KOPT-K1 (cell line): ENCODE measurements around the gene THRSP.
"Not testable (repeated sequence)": the region's sequence is repeated elsewhere in the genome, so short reads cannot be mapped to it uniquely, and the experiment has no call there.

Experiments used
- H3K27ac ChIP-seq: fragments of 200-600 bp; sonication (generic); 2 replicates; pipeline ENCODE4 v1.5.1; 2016; ENCODE audit warnings: antibody characterized with exemption, mild to moderate bottlenecking, low read depth, low read length; ENCODE audit not compliant: poor library complexity, severe bottlenecking
- H3K36me3 ChIP-seq: fragments of 200-600 bp; sonication (generic); 2 replicates; pipeline ENCODE4 v1.5.1; 2017; ENCODE audit warnings: antibody characterized with exemption, mild to moderate bottlenecking, low read length, moderate library complexity; ENCODE audit not compliant: insufficient read depth
- H3K9me3 ChIP-seq: fragments of 200-600 bp; sonication (generic); 2 replicates; pipeline ENCODE4 v1.5.1; 2017; ENCODE audit warnings: antibody characterized with exemption, low read length, mild to moderate bottlenecking; ENCODE audit not compliant: insufficient read depth, poor library complexity, severe bottlenecking

The THRSP gene

GRCh38 chr11:78070621-78071020, 7.0 kb downstream of the THRSP start:
- no peak overlapping the region for H3K27ac ChIP-seq
- no peaks in the 10 kb centered on the region for H3K9me3 ChIP-seq

GRCh38 chr11:78071717-78072116, 8.1 kb downstream of the THRSP start:
- no peak overlapping the region for H3K27ac ChIP-seq
- H3K9me3 ChIP-seq: no peaks in the 10 kb centered on the region
- peaks cover 76% of the 10 kb centered on the region for H3K36me3 ChIP-seq

More at GRCh38 chr11:78070621-78071020, 7.0 kb downstream of the THRSP start:
- H3K36me3 ChIP-seq: peaks cover 68% of the 10 kb centered on the region

- Histone ChIP-seq H3K27ac (no peak overlapping the region), H3K36me3 (peaks cover 76% of the 10 kb centered on the region)
Measured at GRCh38 chr11:78072455-78072854, 8.8 kb downstream of the THRSP start.

DNA sequence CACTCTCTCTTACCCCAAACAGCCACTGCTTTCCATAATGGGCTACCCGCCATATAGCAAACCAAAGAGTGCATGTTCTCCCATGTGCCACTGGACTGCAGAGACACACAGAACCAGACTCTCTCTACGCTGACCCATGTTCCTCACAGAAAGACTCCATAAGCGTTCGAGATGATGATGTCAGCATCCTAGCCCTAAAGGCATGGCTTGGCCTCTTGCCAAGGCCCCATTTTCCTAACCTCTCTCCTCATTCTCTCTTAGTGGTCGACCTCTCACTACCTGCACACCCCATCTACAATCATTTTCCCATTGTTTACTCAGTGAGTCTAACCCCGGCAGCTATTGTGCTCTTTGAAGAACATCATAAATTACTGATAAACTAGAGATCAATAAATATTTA, 11.1 kb downstream of the THRSP start:
- H3K27ac ChIP-seq: no peak overlapping the region
- peaks cover 58% of the 10 kb centered on the region for H3K36me3 ChIP-seq
- H3K9me3 ChIP-seq: no peaks in the 10 kb centered on the region

More at GRCh38 chr11:78072455-78072854, 8.8 kb downstream of the THRSP start:
- H3K9me3 ChIP-seq: no peaks in the 10 kb centered on the region

GRCh38 chr11:78076733-78077403, 13.2 kb downstream of the THRSP start:
- H3K36me3 ChIP-seq: peaks cover 39% of the 10 kb centered on the region
- H3K27ac ChIP-seq: no peak overlapping the region
- no peaks in the 10 kb centered on the region for H3K9me3 ChIP-seq

- not testable (repeated sequence) for H3K9me3 ChIP-seq, H3K27ac ChIP-seq
- peaks cover 33% of the 10 kb centered on the region for H3K36me3 ChIP-seq
Measured at GRCh38 chr11:78077592-78077991, 13.9 kb downstream of the THRSP start.

DNA sequence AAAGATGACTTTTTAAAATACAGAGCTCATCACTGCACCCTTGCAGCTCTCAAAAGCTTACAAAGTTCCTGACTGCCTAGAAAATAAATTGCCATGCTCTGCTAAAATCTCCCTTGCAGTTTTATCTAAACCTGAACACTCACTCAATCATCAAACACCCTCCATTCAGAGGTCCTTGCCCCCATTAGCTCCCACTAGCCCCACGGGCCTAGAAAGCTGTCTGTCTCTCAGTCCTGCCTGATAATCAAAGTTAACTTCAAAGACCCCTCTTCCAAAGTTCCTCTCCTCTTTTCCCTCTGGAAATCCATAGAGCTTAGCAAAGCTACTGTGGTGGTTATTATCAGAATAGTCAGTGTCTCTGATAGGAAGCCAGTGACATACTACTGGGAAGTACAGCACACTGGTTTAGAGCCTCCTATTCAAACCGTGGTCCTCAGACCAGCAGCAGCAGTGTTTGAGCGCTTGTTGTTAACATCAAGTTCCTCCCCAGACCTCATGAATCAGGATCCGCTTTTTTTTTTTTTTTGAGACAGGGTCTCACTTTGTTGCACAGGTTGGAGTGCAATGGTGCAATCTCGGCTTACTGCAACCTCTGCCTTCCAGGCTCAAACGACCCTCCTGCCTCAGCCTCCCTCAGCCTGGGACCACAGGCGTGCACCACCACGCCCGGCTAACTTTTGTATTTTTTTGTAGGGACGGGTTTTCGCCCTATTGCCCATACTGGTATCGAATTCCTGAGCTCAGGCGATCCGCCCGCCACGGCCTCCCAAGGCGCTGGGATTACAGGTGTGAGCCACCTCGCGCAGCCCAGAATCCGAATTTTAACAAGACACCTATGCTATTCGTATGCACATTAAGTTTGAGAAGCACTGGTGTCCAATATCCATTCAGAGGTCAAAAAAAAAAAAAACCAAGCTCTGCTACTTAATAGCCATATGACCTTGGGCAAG, 14.8 kb downstream of the THRSP start:
- H3K9me3 ChIP-seq: no peaks in the 10 kb centered on the region
- H3K36me3 ChIP-seq: peaks cover 26% of the 10 kb centered on the region; the same call in 1 of the 2 replicates
- H3K27ac ChIP-seq: peak overlapping the region; percentile 75

- H3K27ac ChIP-seq: peak within 1 kb of the TSS; percentile 75
- H3K36me3 ChIP-seq: peaks cover 26% of the 10 kb centered on the region; the same call in 1 of the 2 replicates
- H3K9me3 ChIP-seq: no peaks in the 10 kb centered on the region
Measured at GRCh38 chr11:78079232-78080083, 15.8 kb downstream of the THRSP start, which contains the start of gene NDUFC2. TSS of gene NDUFC2 (minus strand) at chr11:78079862. CDS start at chr11:78079744, 118 bp downstream.

GRCh38 chr11:78080084-78080817, 16.6 kb downstream of the THRSP start:
- Histone ChIP-seq H3K27ac (peak overlapping the region; percentile 75), H3K36me3 (peaks cover 21% of the 10 kb centered on the region; the same call in 1 of the 2 replicates), H3K9me3 (no peaks in the 10 kb centered on the region)

DNA sequence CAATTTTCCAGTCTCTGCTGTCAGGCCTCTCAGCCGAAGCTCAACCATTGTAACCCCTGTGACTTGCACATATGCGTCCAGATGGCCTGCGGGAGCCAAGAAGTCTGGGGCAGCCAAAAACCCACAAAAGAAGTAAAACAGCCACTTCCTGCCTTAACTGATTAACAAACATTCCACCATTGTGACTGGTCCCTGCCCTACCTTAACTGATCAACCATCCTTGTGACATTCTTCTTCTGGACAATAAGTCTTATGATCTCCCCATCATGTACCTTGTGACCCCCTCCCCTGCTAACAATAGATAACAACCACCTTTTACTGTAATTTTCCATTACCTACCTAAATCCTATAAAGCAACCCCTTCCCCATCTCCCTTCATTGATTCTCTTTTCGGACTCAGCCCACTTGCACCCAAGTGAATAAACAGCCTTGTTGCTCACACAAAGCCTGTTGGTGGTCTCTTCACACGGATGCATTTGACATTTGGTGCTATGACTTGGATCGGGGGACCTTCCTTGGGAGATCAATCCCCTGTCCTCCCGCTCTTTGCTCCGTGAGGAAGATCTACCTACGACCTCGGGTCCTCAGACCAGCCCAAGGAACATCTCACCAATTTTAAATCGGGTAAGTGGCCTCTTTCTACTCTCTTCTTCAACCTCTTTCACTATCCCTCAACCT, 17.3 kb downstream of the THRSP start:
- H3K36me3 ChIP-seq: peaks cover 14% of the 10 kb centered on the region; the same call in 1 of the 2 replicates
- peak overlapping the region; percentile 75 for H3K27ac ChIP-seq
- no peaks in the 10 kb centered on the region for H3K9me3 ChIP-seq

- H3K27ac ChIP-seq: peak overlapping the region; percentile 75
- H3K9me3 ChIP-seq: no peaks in the 10 kb centered on the region
- H3K36me3 ChIP-seq: peaks cover 10% of the 10 kb centered on the region; the same call in 1 of the 2 replicates
Measured at GRCh38 chr11:78081583-78081982, 17.9 kb downstream of the THRSP start.

GRCh38 chr11:78082146-78082545, 18.5 kb downstream of the THRSP start:
- Histone ChIP-seq H3K9me3 (no peaks in the 10 kb centered on the region), H3K27ac (no peak overlapping the region), H3K36me3 (peaks cover 5% of the 10 kb centered on the region; the same call in 1 of the 2 replicates)

DNA sequence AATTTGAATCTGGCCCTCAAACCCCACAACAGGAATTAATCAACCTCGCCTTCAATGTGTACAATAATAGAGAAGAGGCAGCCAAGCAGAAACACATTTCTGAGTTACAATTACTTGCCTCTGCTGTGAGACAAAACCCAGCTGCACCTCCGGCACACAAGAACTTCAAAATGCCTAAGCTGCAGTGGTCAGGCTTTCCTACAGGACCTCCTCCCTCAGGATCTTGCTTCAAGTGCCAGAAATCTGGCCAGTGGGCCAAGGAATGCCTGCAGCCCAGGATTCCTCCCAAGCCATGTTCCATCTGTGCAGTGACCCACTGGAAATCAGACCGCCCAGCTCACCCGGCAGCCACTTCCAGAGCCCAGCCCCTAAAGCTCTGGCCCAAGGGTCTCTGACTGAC, 19.4 kb downstream of the THRSP start:
- no peak overlapping the region for H3K27ac ChIP-seq
- H3K9me3 ChIP-seq: no peaks in the 10 kb centered on the region
- H3K36me3 ChIP-seq: no peaks in the 10 kb centered on the region
